ENCODE results near the gene TTC39B. TPM values are rescaled to one million over a fixed set of nuclear protein-coding genes. Genes with fewer than 3 reads are reported as not detected.
A peak's percentile ranks its signal among the peaks of the same experiment; 100 is the strongest.

The TTC39B gene
- total RNA-seq, 3 donors from 2014 or later, result 6.7 to 11.7 (median 10.5) TPM

DNA sequence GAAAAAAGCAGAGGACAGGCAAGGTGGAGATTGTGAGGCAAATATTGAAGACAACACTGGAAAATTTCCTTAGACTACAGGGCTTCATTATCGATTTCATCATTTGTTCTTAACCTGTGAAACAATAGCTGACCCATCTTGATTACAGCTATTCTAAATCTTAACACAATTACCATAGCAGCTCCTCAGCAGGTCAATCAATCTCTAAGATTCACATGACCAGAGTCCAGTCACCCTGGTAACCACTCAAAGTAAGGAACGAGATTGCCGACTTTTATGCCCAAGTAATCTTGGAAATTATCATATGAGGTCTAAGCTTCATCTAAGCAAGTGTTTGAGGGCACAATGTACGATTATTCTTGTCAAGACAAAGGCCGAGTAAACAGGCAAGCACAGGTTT, 93.8 kb downstream of the TTC39B start:
- Mint-ChIP-seq H3K36me3 (ENCODE audit: insufficient read depth) (peaks cover 26% of the 10 kb centered on the region), H3K27me3 (ENCODE audit: low read depth) (no peaks in the 10 kb centered on the region), H3K4me3 (no peak overlapping the region)

DNA sequence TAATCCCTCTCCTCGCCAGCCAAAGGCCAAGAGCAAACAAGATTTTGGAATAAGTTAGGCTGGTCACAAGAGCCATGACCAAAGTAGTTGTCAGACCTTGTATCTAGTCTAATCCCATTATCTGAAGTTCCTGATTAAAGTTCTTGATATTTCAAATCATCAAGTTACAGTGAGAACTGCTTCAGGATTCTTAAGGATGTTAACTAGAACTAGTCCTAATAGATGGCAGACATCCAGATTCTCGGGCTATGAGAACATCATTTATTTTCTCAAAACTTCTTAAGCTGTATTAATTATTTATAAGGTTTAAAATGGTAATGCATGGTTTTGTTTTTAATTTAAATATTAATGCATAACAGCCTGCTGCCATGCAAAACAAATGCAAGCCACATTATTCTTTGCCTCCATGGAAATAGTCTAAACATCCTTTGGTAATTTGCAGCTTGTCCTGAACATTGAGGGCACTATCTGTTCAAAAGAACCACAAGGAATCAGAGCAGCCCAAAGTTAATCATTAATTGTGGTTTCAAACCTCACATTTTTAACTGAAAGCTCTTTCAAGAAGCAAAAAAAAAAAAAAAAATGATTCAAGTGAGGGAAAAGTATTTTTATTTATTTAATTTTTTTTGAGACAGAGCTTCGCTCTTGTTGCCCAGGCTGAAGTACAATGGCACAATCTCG, 95.1 kb downstream of the TTC39B start:
- no peak for ATAC-seq
- Mint-ChIP-seq H3K27me3 (ENCODE audit: low read depth) (no peaks in the 10 kb centered on the region), H3K36me3 (ENCODE audit: insufficient read depth) (peaks cover 28% of the 10 kb centered on the region), H3K4me1 (ENCODE audit: low read depth) (peaks cover 5% of the 10 kb centered on the region), H3K4me3 (no peak overlapping the region), H3K9me3 (no peaks in the 10 kb centered on the region)
- no peak for DNase-seq

More for the DNA sequence above, 93.8 kb downstream of the TTC39B start:
- Mint-ChIP-seq H3K9me3 (no peaks in the 10 kb centered on the region), H3K4me1 (ENCODE audit: low read depth) (peaks cover 2% of the 10 kb centered on the region)
- no peak for DNase-seq
- no peak for ATAC-seq

DNA sequence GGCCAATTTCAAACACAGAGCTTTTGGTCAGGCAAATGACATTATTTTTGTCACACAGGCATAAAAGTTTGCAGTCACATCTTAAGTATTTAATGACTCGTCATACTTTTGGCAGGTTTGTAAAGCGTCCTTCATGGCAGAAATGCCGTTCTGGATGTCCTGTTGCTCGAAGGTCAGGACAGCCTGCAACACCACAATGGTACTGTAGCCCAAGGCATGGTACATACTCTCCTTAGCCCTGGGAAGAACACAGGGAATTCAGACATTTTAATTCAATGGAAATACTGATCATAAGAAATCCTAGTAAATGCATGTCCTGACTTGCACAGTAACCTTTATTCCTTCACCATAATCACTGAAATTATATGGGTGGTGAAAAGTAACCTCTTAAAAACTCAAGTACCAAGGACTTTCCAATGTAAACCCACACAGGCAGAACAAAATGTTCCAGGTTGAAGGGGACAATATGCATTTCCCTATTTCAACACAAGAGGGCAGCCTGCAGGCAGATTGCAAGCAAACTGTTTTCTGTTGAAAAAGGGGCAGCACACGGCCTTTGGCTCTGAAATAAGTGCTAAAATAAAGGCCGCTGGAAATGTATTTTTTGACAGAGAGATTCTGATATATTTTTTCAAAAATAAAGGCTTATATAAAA, 95.7 kb downstream of the TTC39B start:
- Mint-ChIP-seq H3K36me3 (ENCODE audit: insufficient read depth) (peaks cover 28% of the 10 kb centered on the region), H3K4me1 (ENCODE audit: low read depth) (peaks cover 8% of the 10 kb centered on the region), H3K9me3 (no peaks in the 10 kb centered on the region), H3K27me3 (ENCODE audit: low read depth) (no peaks in the 10 kb centered on the region), H3K4me3 (no peak overlapping the region)
- DNase-seq, result peak; percentile 49
- ATAC-seq, result peak; percentile 51 to 55

DNA sequence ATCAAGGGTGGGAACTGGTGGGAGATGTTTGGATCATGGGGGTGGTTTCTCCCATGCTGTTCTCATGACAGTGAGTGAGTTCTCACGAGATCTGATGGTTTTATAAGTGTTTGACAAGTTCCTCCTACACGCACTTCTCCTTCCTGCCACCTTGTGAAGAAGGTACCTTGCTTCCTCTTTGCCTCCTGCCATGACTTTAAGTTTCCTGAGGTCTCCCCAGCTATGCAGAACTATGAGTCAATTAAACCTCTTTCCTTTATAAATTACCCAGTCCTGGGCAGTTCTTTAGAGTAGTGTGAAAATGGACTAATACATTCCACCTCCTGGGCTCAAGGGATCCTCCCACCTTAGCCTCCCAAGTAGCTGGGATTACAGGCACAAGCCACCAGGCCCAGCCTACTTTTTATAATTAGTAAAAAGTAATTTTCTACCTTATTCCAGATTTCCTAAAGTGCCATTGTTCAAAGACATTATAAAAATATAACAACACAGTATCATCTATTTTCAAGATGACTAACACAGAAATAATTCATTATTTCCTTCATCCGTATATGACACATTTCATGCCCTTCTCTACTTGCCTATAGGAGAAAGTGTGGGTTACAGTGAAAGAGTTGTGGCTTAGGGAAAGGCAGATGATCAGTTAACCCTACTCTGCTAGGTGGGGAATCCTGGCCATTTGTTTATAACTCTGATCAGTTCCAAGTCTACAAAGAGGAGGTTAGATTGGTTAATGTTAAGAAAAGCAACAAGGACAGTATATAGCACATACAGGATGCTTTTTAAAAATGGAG, 99.9 kb downstream of the TTC39B start:
- Mint-ChIP-seq H3K9me3 (no peaks in the 10 kb centered on the region), H3K27me3 (ENCODE audit: low read depth) (no peaks in the 10 kb centered on the region), H3K4me1 (ENCODE audit: low read depth) (peaks cover 11% of the 10 kb centered on the region), H3K4me3 (no peak overlapping the region), H3K36me3 (ENCODE audit: insufficient read depth) (peaks cover 36% of the 10 kb centered on the region)
- DNase-seq (no peak), ATAC-seq (peak; percentile 71 to 72)

DNA sequence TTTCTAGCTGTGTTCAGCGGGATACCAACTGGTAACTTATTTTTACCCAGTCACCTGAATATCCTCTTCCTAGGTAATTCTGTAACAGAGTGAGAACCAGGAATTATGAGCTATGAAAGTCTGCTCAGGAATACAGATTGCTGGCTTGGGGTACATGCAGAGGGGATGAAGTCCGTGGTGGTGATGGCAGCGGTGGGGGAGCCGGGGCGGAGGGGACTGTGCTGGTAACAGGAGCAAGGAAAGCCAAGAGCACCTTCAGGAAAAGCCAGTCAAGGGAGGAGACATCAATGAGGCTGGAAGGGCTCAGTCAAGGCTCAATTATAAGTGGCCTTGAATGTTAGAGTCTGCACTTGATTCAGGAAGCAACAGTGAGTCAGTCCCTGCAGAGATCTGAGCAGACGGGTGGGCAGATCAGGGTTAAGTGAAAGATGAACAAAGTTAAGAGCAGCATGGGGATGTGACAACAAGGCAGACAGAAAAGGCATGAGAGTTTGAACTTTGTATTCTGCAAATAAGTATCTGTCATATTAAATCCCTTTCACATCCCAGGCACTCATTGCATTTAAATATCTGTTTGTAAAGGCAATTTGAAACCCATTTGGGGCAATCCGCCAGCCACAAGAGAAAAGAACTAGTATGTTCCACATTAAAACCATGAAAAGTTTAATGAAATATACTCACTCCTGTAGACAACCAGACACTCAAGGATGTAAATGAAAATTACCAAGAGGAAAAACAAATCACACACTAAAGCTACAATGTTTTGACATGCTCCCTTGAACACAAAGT, 101.2 kb downstream of the TTC39B start:
- peaks cover 11% of the 10 kb centered on the region for H3K4me1 Mint-ChIP-seq (ENCODE audit: low read depth)
- peaks cover 40% of the 10 kb centered on the region for H3K36me3 Mint-ChIP-seq (ENCODE audit: insufficient read depth)
- no peak for ATAC-seq
- DNase-seq, result no peak
- no peaks in the 10 kb centered on the region for H3K9me3 Mint-ChIP-seq
- H3K27me3 Mint-ChIP-seq (ENCODE audit: low read depth), result no peaks in the 10 kb centered on the region
- H3K4me3 Mint-ChIP-seq, result no peak overlapping the region

DNA sequence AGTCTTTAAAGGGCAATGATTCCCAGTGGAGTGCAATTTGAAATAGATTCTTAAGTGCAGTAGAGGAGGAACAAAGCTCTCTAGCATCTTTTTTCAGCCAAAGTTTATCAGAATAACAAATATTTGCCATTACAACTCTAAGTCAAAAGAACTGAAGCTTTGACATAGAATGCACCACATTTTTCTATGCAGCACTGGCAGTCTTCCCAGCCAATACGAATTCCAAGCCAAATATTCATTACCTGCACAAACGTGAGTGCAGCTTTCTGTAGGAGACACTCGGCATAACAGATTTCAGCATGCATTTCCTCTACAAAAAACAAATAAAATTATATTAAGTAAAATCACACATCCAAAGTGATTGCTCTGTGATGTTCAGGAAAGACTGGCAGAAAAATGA, 103.4 kb downstream of the TTC39B start:
- Mint-ChIP-seq H3K9me3 (no peaks in the 10 kb centered on the region), H3K36me3 (ENCODE audit: insufficient read depth) (peaks cover 28% of the 10 kb centered on the region), H3K27me3 (ENCODE audit: low read depth) (no peaks in the 10 kb centered on the region), H3K4me3 (no peak overlapping the region), H3K4me1 (ENCODE audit: low read depth) (peaks cover 11% of the 10 kb centered on the region)
- DNase-seq, result no peak
- no peak for ATAC-seq

DNA sequence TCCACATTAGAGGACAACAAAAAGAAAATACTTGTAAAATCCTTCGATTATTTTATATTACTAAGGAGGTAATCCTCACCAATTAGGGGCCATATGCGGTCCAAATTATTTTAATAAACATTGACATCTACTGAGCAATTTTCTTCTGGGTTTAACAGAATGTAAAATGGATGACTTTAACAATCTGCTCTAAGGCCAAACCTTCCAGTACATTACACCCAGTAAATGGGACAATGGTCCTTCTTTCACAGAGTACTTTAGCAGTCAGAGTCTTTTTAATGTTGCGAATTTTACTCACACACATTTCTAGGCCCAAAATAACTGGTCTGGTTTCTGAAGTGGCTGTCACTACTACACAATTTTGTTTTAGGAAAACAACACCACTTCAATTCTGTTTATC, 106.9 kb downstream of the TTC39B start:
- no peaks in the 10 kb centered on the region for H3K27me3 Mint-ChIP-seq (ENCODE audit: low read depth)
- H3K4me1 Mint-ChIP-seq (ENCODE audit: low read depth), result no peaks in the 10 kb centered on the region
- no peak for DNase-seq
- no peak overlapping the region for H3K4me3 Mint-ChIP-seq
- H3K9me3 Mint-ChIP-seq, result no peaks in the 10 kb centered on the region
- ATAC-seq, result no peak
- peaks cover 33% of the 10 kb centered on the region for H3K36me3 Mint-ChIP-seq (ENCODE audit: insufficient read depth)

DNA sequence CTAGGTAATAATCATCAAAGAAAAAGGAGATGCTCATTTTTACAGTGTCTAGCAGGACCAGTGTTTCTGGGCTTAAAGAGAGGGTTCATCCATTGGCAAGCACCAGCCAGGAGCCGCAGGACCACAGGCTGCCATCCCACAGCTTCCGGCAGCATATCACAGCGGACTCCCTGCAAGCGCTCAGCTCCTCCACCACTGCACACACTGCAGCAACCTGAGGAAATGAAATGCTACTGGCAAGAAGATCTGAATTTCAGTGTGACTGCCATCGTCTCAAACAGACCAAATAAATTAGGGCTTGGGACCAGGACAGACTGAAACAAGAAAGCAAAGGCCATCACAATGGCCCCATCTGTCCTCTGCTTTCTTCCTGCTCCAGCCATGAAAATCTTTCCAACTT, 114.2 kb downstream of the TTC39B start:
- H3K36me3 Mint-ChIP-seq (ENCODE audit: insufficient read depth), result peaks cover 48% of the 10 kb centered on the region

DNA sequence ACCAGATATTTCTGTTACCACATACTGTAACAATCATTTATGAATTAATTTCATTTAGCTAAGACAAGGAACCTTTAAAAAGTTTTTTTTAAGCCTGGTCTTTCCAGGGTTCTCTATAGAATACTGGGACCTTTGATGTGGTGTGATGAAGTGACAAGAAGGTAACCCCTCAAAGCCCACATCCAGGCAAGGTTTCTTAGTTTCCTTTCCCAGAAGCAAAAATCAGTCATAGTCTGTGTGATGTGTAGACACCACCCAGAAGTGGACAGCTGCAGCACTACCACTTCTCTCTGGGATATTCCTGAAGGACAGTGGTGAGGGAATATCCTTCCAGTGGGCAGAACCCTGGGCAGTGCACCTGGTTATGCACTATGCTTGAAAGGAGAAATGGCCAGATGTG, 115.6 kb downstream of the TTC39B start:
- Mint-ChIP-seq H3K4me3 (no peak overlapping the region), H3K36me3 (ENCODE audit: insufficient read depth) (peaks cover 44% of the 10 kb centered on the region), H3K27me3 (ENCODE audit: low read depth) (no peaks in the 10 kb centered on the region), H3K4me1 (ENCODE audit: low read depth) (peaks cover 10% of the 10 kb centered on the region), H3K9me3 (no peaks in the 10 kb centered on the region)
- peak; percentile 82 to 95 for ATAC-seq
- no peak for DNase-seq

More for the DNA sequence above, 114.2 kb downstream of the TTC39B start:
- Mint-ChIP-seq H3K9me3 (no peaks in the 10 kb centered on the region), H3K4me1 (ENCODE audit: low read depth) (peaks cover 10% of the 10 kb centered on the region), H3K27me3 (ENCODE audit: low read depth) (no peaks in the 10 kb centered on the region), H3K4me3 (no peak overlapping the region)
- ATAC-seq, result no peak
- DNase-seq, result no peak

DNA sequence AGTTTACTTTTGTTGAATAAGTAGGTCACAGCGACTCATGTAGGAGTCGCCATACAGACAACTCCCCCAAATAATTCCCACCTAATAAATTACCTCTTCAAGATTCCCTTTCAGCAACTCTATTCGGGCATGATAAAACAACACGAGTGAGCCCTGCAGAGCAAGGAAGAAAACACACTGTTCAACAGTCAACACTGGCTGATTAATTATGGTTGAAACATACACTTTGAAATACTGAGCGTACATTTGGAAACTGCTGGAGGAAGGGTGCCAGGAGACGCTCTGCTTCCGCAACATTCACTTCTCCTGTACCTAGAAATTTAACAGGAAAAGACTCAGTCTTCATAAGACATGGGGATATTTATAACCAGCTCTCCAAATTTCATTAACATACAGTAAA, 117.5 kb downstream of the TTC39B start:
- no peak for ATAC-seq

DNA sequence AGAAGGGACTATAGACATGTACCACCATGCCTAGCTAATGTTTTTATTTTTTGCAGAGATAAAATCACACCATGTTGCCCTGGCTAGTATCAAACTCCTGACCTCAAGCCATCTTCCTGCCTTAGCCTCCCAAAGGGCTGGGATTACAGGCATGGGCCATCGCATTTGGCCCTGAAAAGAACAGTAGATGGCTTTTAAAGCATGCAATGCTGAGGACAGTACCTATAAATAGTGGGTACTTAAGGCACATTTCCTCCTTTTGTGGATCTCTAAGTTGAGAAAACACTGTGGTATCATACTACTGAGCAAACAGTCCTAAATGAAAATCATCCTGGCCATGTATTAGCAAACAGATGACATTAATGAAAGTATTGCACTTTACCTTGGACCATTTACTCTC, 119.4 kb downstream of the TTC39B start:
- peaks cover 10% of the 10 kb centered on the region for H3K4me1 Mint-ChIP-seq (ENCODE audit: low read depth)
- ATAC-seq, result no peak
- no peak for DNase-seq
- no peaks in the 10 kb centered on the region for H3K27me3 Mint-ChIP-seq (ENCODE audit: low read depth)
- no peak overlapping the region for H3K4me3 Mint-ChIP-seq
- peaks cover 44% of the 10 kb centered on the region for H3K36me3 Mint-ChIP-seq (ENCODE audit: insufficient read depth)
- no peaks in the 10 kb centered on the region for H3K9me3 Mint-ChIP-seq

More for the DNA sequence above, 117.5 kb downstream of the TTC39B start:
- Mint-ChIP-seq H3K9me3 (no peaks in the 10 kb centered on the region), H3K27me3 (ENCODE audit: low read depth) (no peaks in the 10 kb centered on the region), H3K4me1 (ENCODE audit: low read depth) (peaks cover 10% of the 10 kb centered on the region), H3K4me3 (no peak overlapping the region), H3K36me3 (ENCODE audit: insufficient read depth) (peaks cover 42% of the 10 kb centered on the region)
- DNase-seq, result no peak

DNA sequence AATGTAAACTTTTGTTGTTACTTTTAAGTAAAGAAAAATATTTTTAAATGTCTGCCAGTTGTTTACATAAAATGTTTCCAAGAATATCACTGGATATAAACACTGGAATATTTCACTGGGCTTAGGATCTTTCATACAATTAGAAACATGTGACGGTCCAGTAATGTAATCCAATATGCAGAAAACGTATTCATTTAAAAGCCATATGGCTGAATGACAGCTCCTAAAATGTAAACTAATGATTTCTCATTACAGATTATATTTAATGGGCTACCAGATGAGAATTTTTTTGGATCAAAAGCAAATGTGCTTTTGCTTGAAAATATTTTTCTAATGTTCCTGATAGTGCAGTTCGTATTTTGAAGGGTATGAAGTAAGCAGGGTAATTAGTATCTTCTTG, 124.3 kb downstream of the TTC39B start:
- Mint-ChIP-seq H3K27me3 (ENCODE audit: low read depth) (no peaks in the 10 kb centered on the region), H3K4me1 (ENCODE audit: low read depth) (peaks cover 6% of the 10 kb centered on the region), H3K9me3 (no peaks in the 10 kb centered on the region), H3K36me3 (ENCODE audit: insufficient read depth) (peaks cover 36% of the 10 kb centered on the region), H3K4me3 (no peak overlapping the region)
- ATAC-seq (no peak), DNase-seq (no peak)

DNA sequence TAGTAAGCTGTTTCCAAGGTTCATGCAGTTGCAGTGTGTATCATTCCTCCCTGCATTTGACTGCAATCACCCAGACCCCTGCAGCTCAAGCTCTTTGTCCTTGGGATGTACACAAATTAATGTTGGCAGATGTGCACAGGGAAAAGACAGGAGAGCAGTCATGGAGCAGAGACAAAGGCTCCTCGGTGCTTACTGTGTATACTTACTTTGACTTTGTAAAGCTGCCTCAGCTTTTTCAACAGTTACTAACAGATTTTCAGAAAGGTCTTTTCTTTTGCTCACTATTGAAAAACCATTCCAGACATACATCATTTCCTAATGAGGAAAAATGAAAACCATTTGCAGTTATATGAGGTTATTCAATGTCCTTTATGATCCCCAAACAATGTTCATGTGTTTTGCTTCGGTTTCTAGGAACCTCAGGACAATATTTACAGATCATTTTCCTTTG, 124.9 kb downstream of the TTC39B start:
- Mint-ChIP-seq H3K4me3 (no peak overlapping the region), H3K36me3 (ENCODE audit: insufficient read depth) (peaks cover 40% of the 10 kb centered on the region)

DNA sequence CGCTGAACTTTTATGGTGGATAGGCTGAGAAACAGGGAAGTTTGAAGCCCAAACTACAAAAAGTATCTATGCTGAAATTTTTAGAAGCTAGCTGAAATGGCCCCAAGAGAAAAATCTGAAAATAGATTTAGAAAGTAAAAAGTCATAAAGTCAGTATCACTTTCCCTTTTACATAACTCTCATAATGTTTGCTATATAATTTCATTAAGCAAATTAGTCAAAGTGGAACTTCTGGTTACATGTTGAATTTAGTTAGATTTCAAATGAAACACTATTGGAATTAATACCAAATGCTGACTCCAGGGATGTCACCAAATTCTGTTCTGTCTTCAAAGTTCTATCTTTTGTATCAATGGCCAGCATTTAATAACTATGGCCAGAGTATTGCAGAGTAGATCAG, 126.9 kb downstream of the TTC39B start:
- Mint-ChIP-seq H3K27me3 (ENCODE audit: low read depth) (no peaks in the 10 kb centered on the region), H3K36me3 (ENCODE audit: insufficient read depth) (peaks cover 35% of the 10 kb centered on the region)
- peak in 1 of 2 donors; percentile 48 for ATAC-seq

More for the DNA sequence above, 124.9 kb downstream of the TTC39B start:
- H3K4me1 Mint-ChIP-seq (ENCODE audit: low read depth), result peaks cover 6% of the 10 kb centered on the region
- DNase-seq (no peak), ATAC-seq (no peak)
- H3K27me3 Mint-ChIP-seq (ENCODE audit: low read depth), result no peaks in the 10 kb centered on the region
- no peaks in the 10 kb centered on the region for H3K9me3 Mint-ChIP-seq

More for the DNA sequence above, 126.9 kb downstream of the TTC39B start:
- peaks cover 6% of the 10 kb centered on the region for H3K4me1 Mint-ChIP-seq (ENCODE audit: low read depth)
- no peak overlapping the region for H3K4me3 Mint-ChIP-seq
- H3K9me3 Mint-ChIP-seq, result no peaks in the 10 kb centered on the region
- DNase-seq, result no peak
